ENCODE data around the gene TBC1D5.

- TF ChIP-seq POLR2AphosphoS5 (IDR thresholded peaks at IDR 0.05; ENCODE audit: low read depth, low read length), result no peak
- TF ChIP-seq, protein P1, sequence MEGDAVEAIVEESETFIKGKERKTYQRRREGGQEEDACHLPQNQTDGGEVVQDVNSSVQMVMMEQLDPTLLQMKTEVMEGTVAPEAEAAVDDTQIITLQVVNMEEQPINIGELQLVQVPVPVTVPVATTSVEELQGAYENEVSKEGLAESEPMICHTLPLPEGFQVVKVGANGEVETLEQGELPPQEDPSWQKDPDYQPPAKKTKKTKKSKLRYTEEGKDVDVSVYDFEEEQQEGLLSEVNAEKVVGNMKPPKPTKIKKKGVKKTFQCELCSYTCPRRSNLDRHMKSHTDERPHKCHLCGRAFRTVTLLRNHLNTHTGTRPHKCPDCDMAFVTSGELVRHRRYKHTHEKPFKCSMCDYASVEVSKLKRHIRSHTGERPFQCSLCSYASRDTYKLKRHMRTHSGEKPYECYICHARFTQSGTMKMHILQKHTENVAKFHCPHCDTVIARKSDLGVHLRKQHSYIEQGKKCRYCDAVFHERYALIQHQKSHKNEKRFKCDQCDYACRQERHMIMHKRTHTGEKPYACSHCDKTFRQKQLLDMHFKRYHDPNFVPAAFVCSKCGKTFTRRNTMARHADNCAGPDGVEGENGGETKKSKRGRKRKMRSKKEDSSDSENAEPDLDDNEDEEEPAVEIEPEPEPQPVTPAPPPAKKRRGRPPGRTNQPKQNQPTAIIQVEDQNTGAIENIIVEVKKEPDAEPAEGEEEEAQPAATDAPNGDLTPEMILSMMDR (IDR thresholded peaks at IDR 0.05), result no peak
- no peak for TF ChIP-seq SIN3A (IDR thresholded peaks at IDR 0.05; ENCODE audit: borderline replicate concordance, insufficient read depth, low read depth, low read length)
Measured at GRCh38 chr3:17655743-17656142, 86.7 kb downstream of the TBC1D5 start.

Data from Panc1 (cell line).